HepG2 (cell line): ENCODE measurements around the gene FMNL1. TPM values are rescaled to one million over a fixed set of nuclear protein-coding genes. Genes with fewer than 3 reads are reported as not detected.

Experiments used
- DNMT1 ChIP-seq: sonication (generic); formaldehyde crosslinking; IDR thresholded peaks from 2 replicates; pipeline ENCODE4 v1.5.1; 2020; ENCODE audit warnings: mild to moderate bottlenecking, missing genetic modification reagents
- EP300 ChIP-seq, 3 experiments: sonication (generic) in 1 of 3; formaldehyde crosslinking in 1 of 3; IDR thresholded peaks; 2 replicates each; pipeline versions ENCODE4 v1.5.1 to v1.6.1; 2011 to 2020; ENCODE audit warnings: low read depth in 2 of 3, low read length in 2 of 3, borderline replicate concordance in 1 of 3, improper control_type of control experiment in 1 of 3, mild to moderate bottlenecking in 1 of 3, missing genetic modification reagents in 1 of 3, moderate library complexity in 1 of 3
- ETV6 ChIP-seq: sonication (generic); formaldehyde crosslinking; conservative IDR thresholded peaks from 2 replicates; pipeline ENCODE4 v1.4.0; 2020; ENCODE audit warnings: missing genetic modification reagents
- HMG20B ChIP-seq: conservative IDR thresholded peaks from 2 replicates; pipeline ENCODE4 v1.6.1; 2016; ENCODE audit warnings: missing genetic modification reagents, missing compliant biosample characterization
- HOXA5 ChIP-seq: sonication (generic); formaldehyde crosslinking; IDR thresholded peaks from 2 replicates; pipeline ENCODE4 v1.4.0; 2020; ENCODE audit warnings: missing genetic modification reagents
- IRF1 ChIP-seq: sonication (generic); formaldehyde crosslinking; IDR thresholded peaks from 2 replicates; pipeline ENCODE4 v1.4.0; 2020; ENCODE audit warnings: low read depth, mild to moderate bottlenecking, missing genetic modification reagents
- KLF12 ChIP-seq: sonication (generic); formaldehyde crosslinking; IDR thresholded peaks from 2 replicates; pipeline ENCODE4 v1.4.0; 2020; ENCODE audit warnings: missing genetic modification reagents, borderline replicate concordance
- NFIC ChIP-seq: IDR thresholded peaks from 2 replicates; pipeline ENCODE4 v1.6.1; 2012; ENCODE audit warnings: mild to moderate bottlenecking, low read length, inconsistent platforms
- REL ChIP-seq: sonication (generic); formaldehyde crosslinking; conservative IDR thresholded peaks from 2 replicates; pipeline ENCODE4 v1.8.0; 2022; ENCODE audit warnings: mild to moderate bottlenecking, missing genetic modification reagents, moderate library complexity
- TBP ChIP-seq: sonication (generic); formaldehyde crosslinking; IDR thresholded peaks from 2 replicates; pipeline ENCODE4 v1.5.0; 2020; ENCODE audit warnings: missing genetic modification reagents
- ZFAT ChIP-seq: sonication (generic); formaldehyde crosslinking; conservative IDR thresholded peaks from 2 replicates; pipeline ENCODE4 v1.8.1; 2023; ENCODE audit warnings: missing genetic modification reagents, inconsistent platforms
- ZNF574 ChIP-seq: sonication (generic); formaldehyde crosslinking; IDR thresholded peaks from 2 replicates; pipeline ENCODE4 v1.4.0; 2020; ENCODE audit warnings: missing genetic modification reagents
- ZNF616 ChIP-seq: sonication (generic); formaldehyde crosslinking; IDR thresholded peaks from 2 replicates; pipeline ENCODE4 v1.5.0; 2020; ENCODE audit warnings: low read depth, mild to moderate bottlenecking, missing genetic modification reagents
- ZNF710 ChIP-seq: sonication (generic); formaldehyde crosslinking; IDR thresholded peaks from 2 replicates; pipeline ENCODE4 v1.5.0; 2020; ENCODE audit warnings: mild to moderate bottlenecking, missing genetic modification reagents, borderline replicate concordance
- ZNF761 ChIP-seq: sonication (generic); formaldehyde crosslinking; conservative IDR thresholded peaks from 2 replicates; pipeline ENCODE4 v1.4.0; 2020; ENCODE audit warnings: mild to moderate bottlenecking, missing genetic modification reagents
- ZNF792 ChIP-seq: IDR thresholded peaks from 2 replicates; pipeline ENCODE4 v1.6.1; 2016
- polyA plus RNA-seq, 8 experiments: library from polyadenylated mRNA; depleted of rRNA in 3 of 8; stranded (reverse) in 7 of 8; unstranded in 1 of 8; fragments of >200 nt; fragmentation: Illumina TruSeq in 4 of 8; extraction: Trizol in 4 of 8; gene quantifications; 2 replicates each; pipeline versions ENCODE4 v1.2.1 to v1.2.3, GENCODE V29; 2011 to 2016; ENCODE audit warnings: low read depth in 4 of 8, missing spikeins in 1 of 8, mixed read lengths in 1 of 8; ENCODE audit not compliant: insufficient read depth in 1 of 8
- total RNA-seq, 5 experiments: library from RNA; depleted of rRNA; stranded (reverse); fragments of >200 nt; fragmentation: Illumina TruSeq; extraction: Trizol; gene quantifications; 2 replicates each; pipeline ENCODE4 v1.2.3, GENCODE V29; 2016; ENCODE audit warnings: low read depth in 1 of 5
- TF ChIP-seq, protein P1 (sequence below): sonication (generic); formaldehyde crosslinking; IDR thresholded peaks from 2 replicates; pipeline ENCODE4 v1.8.1; 2022; ENCODE audit warnings: mild to moderate bottlenecking, missing genetic modification reagents
- TF ChIP-seq, protein P2 (sequence below): IDR thresholded peaks from 2 replicates; pipeline ENCODE4 v1.6.1; 2016; ENCODE audit warnings: low read depth, control low read depth

Gene FMNL1
- total and polyA plus RNA-seq, 2 of the 13 experiments (the other 11 are each of a cell fraction or from before 2014, with no cell fraction given): 0.53 to 0.70 TPM

DNA sequence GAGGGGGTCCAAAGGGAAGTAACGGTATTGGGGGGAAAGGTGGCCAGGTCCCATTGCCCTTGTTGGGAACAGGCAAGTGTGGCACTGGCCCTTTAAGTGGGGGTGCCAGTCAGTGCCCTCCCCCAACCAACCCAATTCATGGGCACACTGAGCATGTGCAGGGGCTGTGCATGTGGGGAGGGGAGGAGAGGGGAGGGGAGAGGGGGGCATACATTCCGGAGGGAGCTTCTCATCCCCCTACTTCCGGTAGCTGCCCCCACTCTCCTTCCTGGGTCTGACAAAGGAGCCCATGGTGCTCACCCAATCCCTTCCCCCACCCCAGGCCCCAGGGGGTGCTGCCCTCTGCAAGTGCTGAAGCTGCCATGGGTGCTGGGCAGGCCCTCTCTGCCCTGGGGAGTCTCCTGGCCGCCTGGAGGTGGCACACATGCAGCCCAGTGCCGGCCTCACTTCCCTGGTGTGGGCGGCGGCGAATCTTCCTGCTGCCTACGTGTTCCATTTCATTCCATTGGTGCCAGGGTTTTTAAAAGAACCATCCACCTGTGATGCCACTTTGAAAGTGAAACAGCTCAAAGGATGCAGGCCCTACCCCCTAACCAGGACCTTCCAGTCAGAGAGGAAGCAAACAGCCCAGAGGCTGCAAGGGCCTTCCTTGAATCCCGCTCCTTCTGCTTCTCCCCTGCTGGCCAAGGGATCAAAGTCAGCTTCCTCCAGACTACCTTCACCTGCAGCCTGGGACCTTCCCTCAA, 49.0 kb upstream of the FMNL1 start (continued):
- peak; percentile 77 for TF ChIP-seq ZNF574 (CRISPR knock-in tag)
- TF ChIP-seq NFIC: no peak
- no peak for TF ChIP-seq IRF1 (CRISPR knock-in tag)
- no peak for TF ChIP-seq REL (CRISPR knock-in tag)
- peak; percentile 47 to 74; a peak in 2 of 4 replicates for TF ChIP-seq EP300 (IDR thresholded peaks at IDR 0.05; ENCODE audit: low read depth in 2 of 2, low read length in 2 of 2)
- peak; percentile 85 for TF ChIP-seq EP300 (CRISPR knock-in tag; IDR thresholded peaks at IDR 0.05; ENCODE audit: borderline replicate concordance)
- TF ChIP-seq KLF12 (CRISPR knock-in tag): no peak; the same call in 1 of the 2 replicates
- TF ChIP-seq, protein P1, sequence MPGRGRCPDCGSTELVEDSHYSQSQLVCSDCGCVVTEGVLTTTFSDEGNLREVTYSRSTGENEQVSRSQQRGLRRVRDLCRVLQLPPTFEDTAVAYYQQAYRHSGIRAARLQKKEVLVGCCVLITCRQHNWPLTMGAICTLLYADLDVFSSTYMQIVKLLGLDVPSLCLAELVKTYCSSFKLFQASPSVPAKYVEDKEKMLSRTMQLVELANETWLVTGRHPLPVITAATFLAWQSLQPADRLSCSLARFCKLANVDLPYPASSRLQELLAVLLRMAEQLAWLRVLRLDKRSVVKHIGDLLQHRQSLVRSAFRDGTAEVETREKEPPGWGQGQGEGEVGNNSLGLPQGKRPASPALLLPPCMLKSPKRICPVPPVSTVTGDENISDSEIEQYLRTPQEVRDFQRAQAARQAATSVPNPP: no peak
- TF ChIP-seq HOXA5 (CRISPR knock-in tag): no peak
- TF ChIP-seq ZNF792: peak; percentile 82
- no peak for TF ChIP-seq ZFAT (CRISPR knock-in tag)
- TF ChIP-seq ZNF616 (CRISPR knock-in tag): no peak
- TF ChIP-seq ZNF710 (CRISPR knock-in tag): peak; percentile 25; the same call in 1 of the 2 replicates
- peak; percentile 46; the same call in 1 of the 2 replicates for TF ChIP-seq HMG20B
- 0 out of 2 replicates have a peak, but pooled peaks have one; percentile 27 for TF ChIP-seq DNMT1 (CRISPR knock-in tag)
- no peak for TF ChIP-seq TBP (CRISPR knock-in tag)
- peak; percentile 97 for TF ChIP-seq ZNF761 (CRISPR knock-in tag)
- TF ChIP-seq ETV6 (CRISPR knock-in tag): peak; percentile 45; the same call in 1 of the 2 replicates
- TF ChIP-seq, protein P2, sequence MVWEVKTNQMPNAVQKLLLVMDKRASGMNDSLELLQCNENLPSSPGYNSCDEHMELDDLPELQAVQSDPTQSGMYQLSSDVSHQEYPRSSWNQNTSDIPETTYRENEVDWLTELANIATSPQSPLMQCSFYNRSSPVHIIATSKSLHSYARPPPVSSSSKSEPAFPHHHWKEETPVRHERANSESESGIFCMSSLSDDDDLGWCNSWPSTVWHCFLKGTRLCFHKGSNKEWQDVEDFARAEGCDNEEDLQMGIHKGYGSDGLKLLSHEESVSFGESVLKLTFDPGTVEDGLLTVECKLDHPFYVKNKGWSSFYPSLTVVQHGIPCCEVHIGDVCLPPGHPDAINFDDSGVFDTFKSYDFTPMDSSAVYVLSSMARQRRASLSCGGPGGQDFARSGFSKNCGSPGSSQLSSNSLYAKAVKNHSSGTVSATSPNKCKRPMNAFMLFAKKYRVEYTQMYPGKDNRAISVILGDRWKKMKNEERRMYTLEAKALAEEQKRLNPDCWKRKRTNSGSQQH (CRISPR knock-in tag): peak; percentile 29; the same call in 1 of the 2 replicates
